HL-60 (cell line): ENCODE results near the gene RSPH6A.

ENCODE experiments used
- CTCF ChIP-seq: IDR thresholded peaks from one replicate; pipeline ENCODE4 v1.5.1; 2011; ENCODE audit warnings: low read length, control low read depth, inconsistent platforms; ENCODE audit not compliant: insufficient read depth
- POLR2AphosphoS5 ChIP-seq: IDR thresholded peaks from 2 replicates; pipeline ENCODE4 v1.6.1; 2012; ENCODE audit warnings: low read depth
- REST ChIP-seq: IDR thresholded peaks from 2 replicates; pipeline ENCODE4 v1.6.1; 2012; ENCODE audit warnings: low read depth; ENCODE audit not compliant: insufficient replicate concordance

GRCh38 chr19:45824041-45824471 lies 8.9 kb upstream of the RSPH6A start:
- TF ChIP-seq REST (no peak), CTCF (no peak), POLR2AphosphoS5 (no peak)
